Astrocyte of the cerebellum (primary cell): ENCODE data around the gene TTLL4.

Experiments used
- DNase-seq: peaks from one replicate; pipeline ENCODE4 v3.0.0-alpha.2; 2011; ENCODE audit warnings: low read depth
- H3K4me3 ChIP-seq: 2 replicates; pipeline ENCODE4 v1.5.1; 2011; ENCODE audit warnings: mild to moderate bottlenecking, low read depth, low read length, moderate library complexity
- in situ Hi-C: cut with HindIII; loops from 2 replicates; pipeline ENCODE4 v1.10.0; 2017; ENCODE audit warnings: low sequenced_read_pairs
- TF ChIP-seq, protein P1 (sequence below): IDR thresholded peaks from 2 replicates; pipeline ENCODE4 v1.5.1; 2012; ENCODE audit warnings: low read length, low read depth, moderate library complexity, mild to moderate bottlenecking; ENCODE audit errors: missing control alignments

The TTLL4 gene

GRCh38 chr2:218694405-218695145 lies 16.1 kb upstream of the TTLL4 start:
- no peak overlapping the region for H3K4me3 ChIP-seq
- DNase-seq = no peak
- in situ Hi-C loops = no loop called here
- TF ChIP-seq, protein P1, sequence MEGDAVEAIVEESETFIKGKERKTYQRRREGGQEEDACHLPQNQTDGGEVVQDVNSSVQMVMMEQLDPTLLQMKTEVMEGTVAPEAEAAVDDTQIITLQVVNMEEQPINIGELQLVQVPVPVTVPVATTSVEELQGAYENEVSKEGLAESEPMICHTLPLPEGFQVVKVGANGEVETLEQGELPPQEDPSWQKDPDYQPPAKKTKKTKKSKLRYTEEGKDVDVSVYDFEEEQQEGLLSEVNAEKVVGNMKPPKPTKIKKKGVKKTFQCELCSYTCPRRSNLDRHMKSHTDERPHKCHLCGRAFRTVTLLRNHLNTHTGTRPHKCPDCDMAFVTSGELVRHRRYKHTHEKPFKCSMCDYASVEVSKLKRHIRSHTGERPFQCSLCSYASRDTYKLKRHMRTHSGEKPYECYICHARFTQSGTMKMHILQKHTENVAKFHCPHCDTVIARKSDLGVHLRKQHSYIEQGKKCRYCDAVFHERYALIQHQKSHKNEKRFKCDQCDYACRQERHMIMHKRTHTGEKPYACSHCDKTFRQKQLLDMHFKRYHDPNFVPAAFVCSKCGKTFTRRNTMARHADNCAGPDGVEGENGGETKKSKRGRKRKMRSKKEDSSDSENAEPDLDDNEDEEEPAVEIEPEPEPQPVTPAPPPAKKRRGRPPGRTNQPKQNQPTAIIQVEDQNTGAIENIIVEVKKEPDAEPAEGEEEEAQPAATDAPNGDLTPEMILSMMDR = no peak

DNA sequence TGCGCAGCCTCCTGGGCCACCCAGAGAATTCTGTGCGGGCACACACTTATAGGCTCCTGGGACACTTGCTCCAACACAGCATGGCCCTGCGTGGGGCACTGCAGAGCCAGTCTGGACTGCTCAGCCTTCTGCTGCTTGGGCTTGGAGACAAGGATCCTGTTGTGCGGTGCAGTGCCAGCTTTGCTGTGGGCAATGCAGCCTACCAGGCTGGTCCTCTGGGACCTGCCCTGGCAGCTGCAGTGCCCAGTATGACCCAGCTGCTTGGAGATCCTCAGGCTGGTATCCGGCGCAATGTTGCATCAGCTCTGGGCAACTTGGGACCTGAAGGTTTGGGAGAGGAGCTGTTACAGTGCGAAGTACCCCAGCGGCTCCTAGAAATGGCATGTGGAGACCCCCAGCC lies 11.8 kb upstream of the TTLL4 start:
- TF ChIP-seq, protein P1 = no peak
- H3K4me3 ChIP-seq = no peak overlapping the region
- in situ Hi-C loops = no loop called here
- DNase-seq = no peak

DNA sequence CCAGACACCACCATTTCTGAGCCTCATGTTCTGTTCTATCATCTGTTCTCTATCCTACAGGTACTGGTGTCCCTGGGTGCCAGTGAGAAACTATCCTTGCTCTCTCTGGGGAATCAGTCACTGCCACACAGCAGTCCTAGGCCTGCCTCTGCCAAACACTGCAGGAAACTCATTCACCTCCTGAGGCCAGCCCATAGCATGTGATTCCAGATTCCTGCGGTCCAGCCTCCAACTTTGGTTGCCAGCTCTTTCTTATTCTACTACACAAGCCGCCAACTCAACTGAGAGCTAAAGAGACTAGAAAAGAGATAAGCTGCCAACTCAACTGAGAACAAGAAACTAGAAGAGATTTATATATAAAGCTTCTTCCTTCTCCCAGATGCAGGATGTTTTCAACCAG lies 8.8 kb upstream of the TTLL4 start:
- TF ChIP-seq, protein P1 = no peak
- DNase-seq = peak; percentile 63
- in situ Hi-C loops = no loop called here
- H3K4me3 ChIP-seq = no peak overlapping the region

- in situ Hi-C loops = no loop called here
Measured at GRCh38 chr2:218703341-218703740, 7.3 kb upstream of the TTLL4 start.

DNA sequence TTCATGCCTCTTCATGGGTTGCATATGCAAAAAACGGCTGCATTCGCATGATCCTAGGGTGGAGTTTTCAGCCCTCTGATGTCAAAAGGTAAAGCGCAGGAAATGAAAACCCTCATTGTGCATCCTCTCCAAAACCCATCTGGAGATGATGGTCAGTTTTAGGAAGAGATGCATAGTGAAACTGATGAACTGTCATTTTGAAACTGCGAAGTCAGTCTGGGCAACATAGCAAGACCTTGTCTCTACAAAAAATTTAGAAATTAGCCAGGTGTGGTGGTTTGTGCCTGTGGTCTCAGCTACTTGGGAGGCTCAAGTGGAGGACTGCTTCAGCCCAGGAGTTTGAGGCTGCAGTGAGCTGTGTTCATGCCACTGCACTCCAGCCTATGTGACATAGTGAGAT lies 2.5 kb upstream of the TTLL4 start:
- TF ChIP-seq, protein P1 = no peak
- in situ Hi-C loops = no loop called here
- no peak for DNase-seq
- H3K4me3 ChIP-seq = no peak overlapping the region

More at GRCh38 chr2:218703341-218703740, 7.3 kb upstream of the TTLL4 start:
- no peak overlapping the region for H3K4me3 ChIP-seq
- DNase-seq = no peak
- TF ChIP-seq, protein P1 = no peak

- in situ Hi-C loops = no loop called here
- no peak for DNase-seq
- TF ChIP-seq, protein P1 = no peak
- no peak overlapping the region for H3K4me3 ChIP-seq
Measured at GRCh38 chr2:218709908-218710307, 727 bp upstream of the TTLL4 start.
